AG09319 (cell line): ENCODE measurements around the gene TTBK2.

ENCODE experiments used
- DNase-seq: peaks from one replicate; pipeline ENCODE4 v3.0.0-alpha.2; 2010; ENCODE audit warnings: low read depth; ENCODE audit errors: extremely low read depth
- TF ChIP-seq, protein P1 (sequence below): IDR thresholded peaks from 2 replicates; pipeline ENCODE4 v1.5.1; 2011; ENCODE audit warnings: low read depth, mild to moderate bottlenecking, inconsistent platforms, low read length, moderate library complexity

TTBK2 gene

DNA sequence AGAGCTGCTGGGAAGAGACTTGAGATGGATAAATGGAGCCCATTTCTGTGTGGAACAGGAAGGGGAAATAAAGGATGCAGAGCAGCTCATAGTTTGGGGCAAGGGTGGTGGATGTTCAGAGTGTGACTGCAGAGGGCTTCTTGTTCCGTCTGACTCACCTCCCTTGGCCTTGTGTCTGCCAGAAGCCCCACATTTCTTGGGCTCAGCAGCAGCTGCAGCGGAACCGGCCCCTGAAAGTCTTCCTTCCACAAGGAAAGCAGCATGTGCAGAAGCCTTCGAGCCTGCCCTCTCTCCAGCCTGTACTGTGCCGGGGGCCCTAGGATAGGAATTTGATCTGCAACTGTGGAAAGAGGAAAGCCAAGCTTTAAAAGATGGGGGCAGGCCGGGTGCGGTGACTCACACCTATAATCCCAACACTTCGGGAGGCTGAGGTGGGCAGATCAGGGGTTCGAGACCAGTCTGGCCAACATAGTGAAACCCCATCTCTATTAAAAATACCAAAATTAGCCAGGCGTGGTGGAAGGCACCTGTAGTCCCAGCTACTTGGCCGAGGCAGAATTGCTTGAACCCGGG is 195.2 kb downstream of the TTBK2 start:
- TF ChIP-seq, protein P1, sequence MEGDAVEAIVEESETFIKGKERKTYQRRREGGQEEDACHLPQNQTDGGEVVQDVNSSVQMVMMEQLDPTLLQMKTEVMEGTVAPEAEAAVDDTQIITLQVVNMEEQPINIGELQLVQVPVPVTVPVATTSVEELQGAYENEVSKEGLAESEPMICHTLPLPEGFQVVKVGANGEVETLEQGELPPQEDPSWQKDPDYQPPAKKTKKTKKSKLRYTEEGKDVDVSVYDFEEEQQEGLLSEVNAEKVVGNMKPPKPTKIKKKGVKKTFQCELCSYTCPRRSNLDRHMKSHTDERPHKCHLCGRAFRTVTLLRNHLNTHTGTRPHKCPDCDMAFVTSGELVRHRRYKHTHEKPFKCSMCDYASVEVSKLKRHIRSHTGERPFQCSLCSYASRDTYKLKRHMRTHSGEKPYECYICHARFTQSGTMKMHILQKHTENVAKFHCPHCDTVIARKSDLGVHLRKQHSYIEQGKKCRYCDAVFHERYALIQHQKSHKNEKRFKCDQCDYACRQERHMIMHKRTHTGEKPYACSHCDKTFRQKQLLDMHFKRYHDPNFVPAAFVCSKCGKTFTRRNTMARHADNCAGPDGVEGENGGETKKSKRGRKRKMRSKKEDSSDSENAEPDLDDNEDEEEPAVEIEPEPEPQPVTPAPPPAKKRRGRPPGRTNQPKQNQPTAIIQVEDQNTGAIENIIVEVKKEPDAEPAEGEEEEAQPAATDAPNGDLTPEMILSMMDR: no peak
- DNase-seq: no peak

DNA sequence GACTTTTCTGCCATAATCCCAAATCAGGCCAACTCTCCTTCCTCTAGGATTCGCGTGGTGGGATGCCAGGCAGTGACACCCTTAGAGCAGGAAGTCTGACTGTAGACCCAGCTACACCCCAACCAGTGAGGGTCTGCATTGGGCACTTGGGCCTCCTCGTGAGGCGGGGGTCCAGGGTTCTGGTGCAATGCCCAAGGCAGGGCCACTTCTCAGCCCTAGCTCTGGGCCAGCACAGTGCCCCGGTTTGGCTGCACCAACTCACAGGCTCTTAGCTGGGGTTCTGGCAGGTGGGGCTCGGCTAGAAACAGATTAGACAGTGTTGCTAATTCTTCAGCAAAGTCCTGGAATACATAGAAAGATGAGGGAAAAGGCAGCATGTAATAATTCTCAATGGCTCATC is 196.3 kb downstream of the TTBK2 start:
- DNase-seq: no peak
- TF ChIP-seq, protein P1: no peak

DNA sequence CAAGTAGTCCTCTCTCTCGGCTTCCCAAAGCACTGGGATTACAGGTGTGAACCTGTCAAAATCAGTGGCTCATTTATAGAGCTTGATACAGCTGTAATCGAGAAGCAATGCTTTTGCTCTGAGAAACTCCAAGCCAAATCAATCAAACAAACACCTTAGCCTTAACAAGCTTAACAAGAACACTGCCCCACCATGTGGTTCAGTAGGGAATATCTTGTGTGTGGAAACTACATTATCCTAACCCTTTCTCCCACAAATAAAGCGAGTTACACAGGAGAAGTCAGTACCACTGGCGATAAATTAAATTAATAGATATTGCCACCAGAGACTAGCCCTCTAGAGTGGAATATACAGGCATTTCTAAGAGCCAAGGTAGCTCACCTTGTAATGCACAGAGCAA is 197.5 kb downstream of the TTBK2 start:
- DNase-seq: no peak
- TF ChIP-seq, protein P1: no peak

DNA sequence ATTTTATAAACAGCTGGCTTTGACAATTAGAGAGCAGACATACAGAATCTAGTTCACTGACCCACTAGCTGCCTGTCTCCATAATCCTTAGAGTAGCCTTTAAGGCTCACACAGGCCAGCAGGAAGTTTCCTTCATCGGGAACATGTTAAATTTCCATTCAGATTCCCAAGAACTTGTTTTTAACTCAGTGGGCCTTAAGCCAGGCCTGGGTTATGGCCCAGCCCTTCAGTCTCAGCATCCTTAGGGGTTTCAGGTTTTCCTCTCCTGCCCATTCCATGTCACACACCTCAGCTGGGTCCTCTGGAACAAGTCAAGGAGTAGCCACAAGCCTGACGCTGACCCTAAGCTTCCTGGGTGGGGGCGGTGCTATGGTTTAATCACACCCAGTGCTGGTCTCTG is 198.7 kb downstream of the TTBK2 start:
- no peak for DNase-seq
- TF ChIP-seq, protein P1: no peak

DNA sequence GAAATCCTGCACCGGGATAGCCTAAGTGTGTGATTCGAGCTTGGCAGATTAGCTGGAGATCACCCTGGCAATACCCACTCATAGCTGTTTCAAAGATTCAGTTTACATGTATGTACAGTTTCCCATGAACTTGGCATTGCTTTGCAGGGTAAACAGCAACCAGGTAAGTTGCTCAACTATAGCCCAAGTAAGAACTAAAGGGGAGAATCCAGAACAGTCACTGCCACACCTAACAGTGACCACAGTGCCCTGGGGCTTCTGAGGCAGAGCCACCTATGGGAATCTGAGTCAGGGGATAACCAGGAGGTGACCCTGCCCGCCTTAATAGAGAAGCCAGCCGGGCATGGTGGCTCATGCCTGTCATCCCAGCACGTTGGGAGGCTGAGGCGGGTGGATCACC is 199.6 kb downstream of the TTBK2 start:
- DNase-seq: no peak
- TF ChIP-seq, protein P1: no peak

DNA sequence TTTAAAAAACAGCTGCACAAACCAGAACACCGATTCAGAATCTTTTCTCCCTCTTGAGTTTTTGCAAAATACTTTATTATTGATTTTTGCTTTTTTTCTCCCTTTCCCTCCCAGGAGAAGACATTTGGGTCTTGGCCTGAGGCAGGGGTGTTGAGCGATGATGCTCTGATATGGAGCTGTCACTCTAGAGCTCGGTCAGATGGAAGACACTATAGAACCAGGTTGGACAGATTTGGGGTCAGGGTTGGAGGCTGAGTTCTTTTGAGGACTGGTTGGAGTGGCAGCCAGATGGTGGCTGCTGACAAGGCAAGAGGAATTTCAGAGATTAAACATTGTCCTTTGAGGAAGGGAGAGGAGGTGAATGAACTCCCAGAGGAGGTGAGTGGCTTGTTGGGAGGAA is 200.5 kb downstream of the TTBK2 start:
- TF ChIP-seq, protein P1: no peak
- DNase-seq: no peak

DNA sequence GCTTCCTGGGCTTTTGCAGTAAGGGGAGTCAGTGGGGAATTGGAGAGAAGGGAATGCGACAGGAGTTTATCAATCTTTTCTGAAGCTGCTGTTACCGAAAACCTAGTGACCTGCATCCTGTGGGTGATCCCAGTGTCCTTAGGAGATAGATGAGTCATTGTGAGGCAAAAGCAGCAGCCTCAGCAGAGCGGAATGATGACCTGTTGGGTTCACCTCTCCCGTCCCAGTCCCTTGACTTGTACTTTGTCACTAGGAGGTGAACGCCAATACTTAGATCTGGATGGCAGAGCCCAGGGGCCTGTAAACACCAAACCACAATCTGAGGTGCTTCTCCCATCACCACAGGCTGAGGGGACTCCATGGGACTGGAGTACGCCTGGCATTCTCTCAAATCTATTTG is 201.5 kb downstream of the TTBK2 start:
- DNase-seq: no peak

More for the DNA sequence above, 201.5 kb downstream of the TTBK2 start:
- TF ChIP-seq, protein P1: no peak
